OCI-LY3 (cell line): ENCODE data around the gene SEL1L2.

Experiments used
- H2AFZ ChIP-seq: fragments of 200-600, 300-600 bp; shearing (Covaris generic); 2 replicates; pipeline ENCODE4 v1.6.0; 2014; ENCODE audit warnings: antibody characterized with exemption, low read depth, low read length
- H3K27ac ChIP-seq: fragments of 200-600, 300-600 bp; sonication (generic); 2 replicates; pipeline ENCODE4 v1.5.1; 2014; ENCODE audit warnings: mild to moderate bottlenecking, low read length, moderate library complexity, mixed read lengths
- H3K27me3 ChIP-seq: fragments of 200-600, 300-600 bp; sonication (generic); 2 replicates; pipeline ENCODE4 v1.6.1; 2014; ENCODE audit warnings: low read depth, low read length, mixed read lengths
- H3K36me3 ChIP-seq: fragments of 200-600, 300-600 bp; sonication (generic); replicated peaks from 2 replicates; pipeline ENCODE3; 2014; ENCODE audit warnings: low read depth, low read length, mixed read lengths
- H3K4me1 ChIP-seq: fragments of 300-600, 200-600 bp; sonication (generic); 2 replicates; pipeline ENCODE4 v1.6.1; 2014; ENCODE audit warnings: low read length, mixed read lengths
- H3K4me2 ChIP-seq: fragments of 200-600, 300-600 bp; sonication (generic); 2 replicates; pipeline ENCODE4 v1.6.1; 2014; ENCODE audit warnings: low read length, mixed read lengths
- H3K4me3 ChIP-seq: fragments of 300-600, 200-600 bp; sonication (generic); 2 replicates; pipeline ENCODE4 v1.5.1; 2014; ENCODE audit warnings: antibody characterized with exemption, mild to moderate bottlenecking, low read length, moderate library complexity
- H3K79me2 ChIP-seq: fragments of 300-600, 200-600 bp; shearing (Covaris generic); 2 replicates; pipeline ENCODE4 v1.6.1; 2014; ENCODE audit warnings: mild to moderate bottlenecking, low read length, mixed read lengths
- H3K9ac ChIP-seq: fragments of 300-600, 200-600 bp; shearing (Covaris generic); 2 replicates; pipeline ENCODE4 v1.6.0; 2014; ENCODE audit warnings: mild to moderate bottlenecking, low read length, moderate library complexity
- H3K9me3 ChIP-seq: fragments of 200-600, 300-600 bp; shearing (Covaris generic); 2 replicates; pipeline ENCODE4 v1.6.1; 2014; ENCODE audit warnings: low read length, mixed read lengths; ENCODE audit not compliant: insufficient read depth
- H4K20me1 ChIP-seq: fragments of 200-600, 300-600 bp; sonication (generic); 2 replicates; pipeline ENCODE4 v1.6.1; 2016; ENCODE audit warnings: low read length, mixed read lengths; ENCODE audit not compliant: insufficient read depth
- EZH2phosphoT487 ChIP-seq: fragments of 200-600 bp; shearing (Covaris generic); IDR thresholded peaks from 2 replicates; pipeline ENCODE4 v1.6.1; 2018; ENCODE audit warnings: antibody characterized with exemption, mixed run types, low read depth
- TF ChIP-seq, protein P1 (sequence below): fragments of 200-600, 300-600 bp; sonication (generic); IDR thresholded peaks from 2 replicates; pipeline ENCODE4 v1.5.1; 2014; ENCODE audit warnings: antibody characterized with exemption, low read length, low read depth

SEL1L2 gene

DNA sequence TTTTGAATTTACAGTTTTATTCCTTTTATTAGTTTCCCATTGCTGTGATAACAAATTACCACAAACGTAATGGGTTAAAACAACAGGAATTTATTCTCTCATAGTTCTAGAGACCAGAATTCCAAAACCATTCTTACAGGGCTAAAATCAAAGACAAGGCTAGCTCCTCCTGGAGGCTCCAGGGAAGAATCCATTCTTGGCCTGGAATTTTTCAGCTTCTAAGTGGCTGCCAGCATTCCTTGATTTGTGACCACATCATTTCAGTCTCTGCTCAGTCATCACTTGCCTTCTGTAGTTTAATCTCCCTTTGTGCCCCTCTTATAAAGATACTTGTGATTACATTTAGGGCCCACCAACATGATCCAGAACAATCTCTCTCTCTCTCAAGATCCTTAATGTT is 897 bp upstream of the SEL1L2 start:
- H3K79me2 ChIP-seq = no peaks in the 10 kb centered on the region
- H4K20me1 ChIP-seq = no peaks in the 10 kb centered on the region
- no peak overlapping the region for H3K9ac ChIP-seq

DNA sequence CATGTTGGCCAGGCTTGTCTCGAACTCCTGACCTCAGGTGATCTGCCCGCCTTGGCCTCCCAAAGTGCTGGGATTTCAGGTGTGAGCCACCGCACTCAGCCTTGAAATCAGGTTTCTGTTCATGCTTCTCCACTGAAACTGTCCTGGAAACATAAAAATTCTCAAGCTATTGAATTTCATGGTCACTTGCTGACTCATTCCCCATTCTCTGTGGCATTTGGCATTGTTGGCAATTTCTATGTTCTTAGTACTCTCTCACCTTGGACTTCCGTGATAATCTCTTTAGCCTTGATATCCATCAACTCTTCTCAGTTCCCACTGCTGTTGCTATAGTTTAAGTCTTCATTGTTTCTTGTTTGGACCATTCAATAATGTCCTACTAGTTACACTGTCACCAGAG is 6.2 kb downstream of the SEL1L2 start:
- Histone ChIP-seq H3K36me3 (no peaks in the 10 kb centered on the region), H3K27me3 (no peaks in the 10 kb centered on the region), H4K20me1 (no peaks in the 10 kb centered on the region), H3K4me3 (no peak overlapping the region), H3K27ac (no peak overlapping the region), H3K4me1 (no peaks in the 10 kb centered on the region), H3K9ac (no peak overlapping the region), H3K4me2 (no peak overlapping the region), H3K9me3 (no peaks in the 10 kb centered on the region), H3K79me2 (no peaks in the 10 kb centered on the region), H2AFZ (no peak overlapping the region)
- no peak for TF ChIP-seq EZH2phosphoT487
- TF ChIP-seq, protein P1, sequence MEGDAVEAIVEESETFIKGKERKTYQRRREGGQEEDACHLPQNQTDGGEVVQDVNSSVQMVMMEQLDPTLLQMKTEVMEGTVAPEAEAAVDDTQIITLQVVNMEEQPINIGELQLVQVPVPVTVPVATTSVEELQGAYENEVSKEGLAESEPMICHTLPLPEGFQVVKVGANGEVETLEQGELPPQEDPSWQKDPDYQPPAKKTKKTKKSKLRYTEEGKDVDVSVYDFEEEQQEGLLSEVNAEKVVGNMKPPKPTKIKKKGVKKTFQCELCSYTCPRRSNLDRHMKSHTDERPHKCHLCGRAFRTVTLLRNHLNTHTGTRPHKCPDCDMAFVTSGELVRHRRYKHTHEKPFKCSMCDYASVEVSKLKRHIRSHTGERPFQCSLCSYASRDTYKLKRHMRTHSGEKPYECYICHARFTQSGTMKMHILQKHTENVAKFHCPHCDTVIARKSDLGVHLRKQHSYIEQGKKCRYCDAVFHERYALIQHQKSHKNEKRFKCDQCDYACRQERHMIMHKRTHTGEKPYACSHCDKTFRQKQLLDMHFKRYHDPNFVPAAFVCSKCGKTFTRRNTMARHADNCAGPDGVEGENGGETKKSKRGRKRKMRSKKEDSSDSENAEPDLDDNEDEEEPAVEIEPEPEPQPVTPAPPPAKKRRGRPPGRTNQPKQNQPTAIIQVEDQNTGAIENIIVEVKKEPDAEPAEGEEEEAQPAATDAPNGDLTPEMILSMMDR = no peak

More for the DNA sequence above, 897 bp upstream of the SEL1L2 start:
- Histone ChIP-seq H3K36me3 (no peaks in the 10 kb centered on the region), H3K9me3 (peaks cover 5% of the 10 kb centered on the region; the same call in 1 of the 2 replicates), H2AFZ (no peak overlapping the region), H3K4me3 (no peak overlapping the region), H3K27me3 (no peaks in the 10 kb centered on the region), H3K4me1 (no peaks in the 10 kb centered on the region), H3K27ac (no peak overlapping the region), H3K4me2 (no peak overlapping the region)
- no peak for TF ChIP-seq EZH2phosphoT487
- TF ChIP-seq, protein P1 = no peak

DNA sequence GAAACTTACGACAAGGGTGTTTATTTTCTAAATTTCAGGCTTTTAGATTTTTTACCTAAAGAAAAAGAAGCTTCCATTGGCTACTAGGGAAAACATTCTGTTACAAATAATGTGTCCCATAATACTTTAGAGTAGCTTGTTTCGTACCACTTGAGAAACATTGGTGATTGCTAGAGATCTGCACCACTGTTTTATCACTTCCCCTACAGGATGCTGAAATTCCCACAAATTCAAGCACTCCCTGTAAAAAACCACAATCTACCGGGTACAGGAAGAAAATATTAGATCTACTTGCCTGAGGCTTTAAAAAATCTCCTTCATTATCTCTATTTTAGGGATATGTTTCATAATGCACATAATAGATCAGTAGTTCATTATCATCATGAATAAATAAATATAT is 29.9 kb downstream of the SEL1L2 start:
- TF ChIP-seq, protein P1 = no peak
- TF ChIP-seq EZH2phosphoT487 = no peak
- Histone ChIP-seq H3K4me2 (no peak overlapping the region), H3K79me2 (no peaks in the 10 kb centered on the region), H3K4me1 (no peaks in the 10 kb centered on the region), H2AFZ (no peak overlapping the region), H3K36me3 (no peaks in the 10 kb centered on the region), H3K4me3 (no peak overlapping the region), H3K9ac (no peak overlapping the region), H3K9me3 (no peaks in the 10 kb centered on the region), H3K27me3 (no peaks in the 10 kb centered on the region), H3K27ac (no peak overlapping the region), H4K20me1 (no peaks in the 10 kb centered on the region)

DNA sequence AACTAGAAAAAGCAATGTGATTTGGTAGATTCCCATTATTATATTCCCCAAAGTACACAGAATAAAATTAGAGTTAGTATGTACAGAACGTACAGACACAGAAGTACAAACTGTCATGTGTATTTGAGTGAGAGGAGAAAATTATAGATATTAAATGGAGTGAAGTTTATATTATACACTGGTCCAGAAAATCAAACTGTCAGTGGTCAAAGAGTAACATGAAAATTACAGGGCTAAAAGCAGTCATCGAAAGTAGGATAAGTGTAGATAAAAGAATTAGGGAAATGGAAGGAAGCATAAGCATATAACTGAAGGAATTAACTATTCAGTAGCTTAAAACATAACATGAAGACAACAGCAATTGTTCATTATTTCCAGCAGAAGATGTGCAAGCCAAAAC is 30.3 kb downstream of the SEL1L2 start:
- Histone ChIP-seq H3K27ac (no peak overlapping the region), H3K4me1 (no peaks in the 10 kb centered on the region), H3K36me3 (no peaks in the 10 kb centered on the region), H3K4me2 (no peak overlapping the region), H4K20me1 (no peaks in the 10 kb centered on the region), H2AFZ (no peak overlapping the region), H3K4me3 (no peak overlapping the region), H3K9ac (no peak overlapping the region), H3K79me2 (no peaks in the 10 kb centered on the region), H3K27me3 (0 out of 2 replicates have a peak, but pooled peaks cover 2% of the 10 kb centered on the region), H3K9me3 (no peaks in the 10 kb centered on the region)
- TF ChIP-seq, protein P1 = no peak
- no peak for TF ChIP-seq EZH2phosphoT487
